IPS DF 19.7 (cell line): ENCODE data around the gene METRNL.

Experiments used
- DNase-seq: peaks from one replicate; pipeline ENCODE4 v3.0.0-alpha.2; 2013; ENCODE audit warnings: low read depth, low spot score

The METRNL gene

GRCh38 chr17:83089328-83090132 is 10.1 kb downstream of the METRNL start:
- DNase-seq = no peak

GRCh38 chr17:83090444-83091256 is 11.2 kb downstream of the METRNL start:
- no peak for DNase-seq

- no peak for DNase-seq
Measured at GRCh38 chr17:83091257-83092141, 12.1 kb downstream of the METRNL start.

- no peak for DNase-seq
Measured at GRCh38 chr17:83092186-83092585, 12.8 kb downstream of the METRNL start.

GRCh38 chr17:83092931-83093330 is 13.5 kb downstream of the METRNL start:
- no peak for DNase-seq

- DNase-seq = no peak
Measured at GRCh38 chr17:83093506-83093905, 14.1 kb downstream of the METRNL start.

- DNase-seq = no peak
Measured at GRCh38 chr17:83094291-83094690, 14.9 kb downstream of the METRNL start.

GRCh38 chr17:83095016-83095415 is 15.6 kb downstream of the METRNL start:
- no peak for DNase-seq

- DNase-seq = no peak
Measured at GRCh38 chr17:83096401-83097224, 17.2 kb downstream of the METRNL start.

- no peak for DNase-seq
Measured at GRCh38 chr17:83097831-83098230, 18.4 kb downstream of the METRNL start.

GRCh38 chr17:83098241-83099085 is 19.1 kb downstream of the METRNL start:
- no peak for DNase-seq

GRCh38 chr17:83099086-83099555 is 19.7 kb downstream of the METRNL start:
- DNase-seq = no peak

- no peak for DNase-seq
Measured at GRCh38 chr17:83099570-83100181, 20.3 kb downstream of the METRNL start.

GRCh38 chr17:83100220-83100852 is 20.9 kb downstream of the METRNL start:
- DNase-seq = no peak

GRCh38 chr17:83100853-83101391 is 21.5 kb downstream of the METRNL start:
- no peak for DNase-seq

- DNase-seq = no peak
Measured at GRCh38 chr17:83101805-83102480, 22.5 kb downstream of the METRNL start.

- no peak for DNase-seq
Measured at GRCh38 chr17:83103200-83103942, 24.0 kb downstream of the METRNL start.
